B cell (primary cell): Measurements from ENCODE around the gene IL4R. TPM values are rescaled to one million over a fixed set of nuclear protein-coding genes. Genes with fewer than 3 reads are reported as not detected.
A peak's percentile ranks its signal among the peaks of the same experiment; 100 is the strongest.

Source experiments
- ATAC-seq: fragments of 200-7000 bp; cut with Tn5 transposase; one replicate; pipeline ENCODE4 v1.10.0; 2021; ENCODE audit warnings: low read depth, mild to moderate bottlenecking, moderate number of reproducible peaks, moderate library complexity
- CTCF ChIA-PET: fragments of 350-600 bp; sonication (Branson Sonifier 250); formaldehyde crosslinking; loops from one replicate; lab custom pipeline; 2021; ENCODE audit warnings: antibody characterized with exemption, inconsistent platforms; lab: Charles Lee
- POLR2A ChIA-PET: fragments of 350-600 bp; sonication (Branson Sonifier 250); formaldehyde crosslinking; loops from one replicate; lab custom pipeline; 2021; ENCODE audit warnings: antibody characterized with exemption; lab: Charles Lee
- DNase-seq: peaks from one replicate; pipeline ENCODE4 v3.0.0; 2013
- H2AFZ ChIP-seq: 2 replicates; pipeline ENCODE4 v1.6.1; 2012; ENCODE audit warnings: mild to moderate bottlenecking, low read depth, low read length; ENCODE audit not compliant: insufficient read depth, poor library complexity, severe bottlenecking
- H3K27ac ChIP-seq, 2 donors: 1 replicate in 1 of 2; 2 replicates in 1 of 2; pipeline ENCODE4 v1.5.1; 2012 to 2013; ENCODE audit warnings: low read length in 2 of 2, mild to moderate bottlenecking in 2 of 2, moderate library complexity in 1 of 2
- H3K27me3 ChIP-seq, 4 experiments: fragments of 200-600 bp in 1 of 4; sonication (generic) in 1 of 4; replicated peaks in 1 of 4; 1 replicate in 2 of 4; 2 replicates in 2 of 4; pipeline versions ENCODE4 v1.6.1 to v1.7.0; 2013 to 2016; ENCODE audit warnings: low read length in 3 of 4, mild to moderate bottlenecking in 2 of 4, mixed read lengths in 1 of 4, moderate library complexity in 1 of 4; ENCODE audit not compliant: insufficient read depth in 4 of 4, control insufficient read depth in 3 of 4; ENCODE audit errors: control extremely low read depth in 1 of 4
- H3K36me3 ChIP-seq, 2 experiments: replicated peaks in 1 of 2; 1 replicate in 1 of 2; 2 replicates in 1 of 2; pipeline versions ENCODE4 v1.6.1 to v1.7.1; 2013; ENCODE audit warnings: low read length in 1 of 2; ENCODE audit not compliant: insufficient read depth in 2 of 2, control insufficient read depth in 1 of 2; ENCODE audit errors: control extremely low read depth in 1 of 2, extremely low read depth in 1 of 2
- H3K4me1 ChIP-seq, 2 donors: fragments of 200-600 bp in 1 of 2; sonication (generic) in 1 of 2; 1 replicate in 1 of 2; 2 replicates in 1 of 2; pipeline versions ENCODE4 v1.5.1 to v1.6.1; 2013 to 2017; ENCODE audit warnings: low read length in 2 of 2; ENCODE audit not compliant: control insufficient read depth in 2 of 2, insufficient read depth in 2 of 2
- H3K4me2 ChIP-seq: replicated peaks from 2 replicates; pipeline ENCODE3; 2012; ENCODE audit warnings: mild to moderate bottlenecking, low read depth, low read length; ENCODE audit not compliant: poor library complexity, severe bottlenecking
- H3K4me3 ChIP-seq, 5 experiments: fragments of 200-600 bp in 1 of 5; sonication (generic) in 1 of 5; 1 replicate in 3 of 5; 2 replicates in 2 of 5; pipeline versions ENCODE4 v1.5.1 to v1.7.0; 2011 to 2016; ENCODE audit warnings: low read length in 4 of 5, mild to moderate bottlenecking in 4 of 5, low read depth in 2 of 5, control low read depth in 1 of 5, moderate library complexity in 1 of 5; ENCODE audit not compliant: insufficient read depth in 1 of 5; ENCODE audit errors: control extremely low read depth in 1 of 5, extremely low read depth in 1 of 5
- H3K79me2 ChIP-seq: fragments of 200-600 bp; sonication (generic); one replicate; pipeline ENCODE4 v1.6.0; 2016; ENCODE audit warnings: low read length; ENCODE audit not compliant: control insufficient read depth, insufficient read depth
- H3K9ac ChIP-seq: fragments of 200-600 bp; sonication (generic); 2 replicates; pipeline ENCODE4 v1.6.1; 2017; ENCODE audit warnings: mild to moderate bottlenecking, low read length, moderate library complexity
- H3K9me3 ChIP-seq, 3 donors: one replicate each; pipeline versions ENCODE4 v1.6.1 to v1.7.1; 2013; ENCODE audit warnings: low read length in 2 of 3; ENCODE audit not compliant: control insufficient read depth in 2 of 3, insufficient read depth in 1 of 3; ENCODE audit errors: control extremely low read depth in 1 of 3
- H4K20me1 ChIP-seq: 2 replicates; pipeline ENCODE4 v1.6.0; 2012; ENCODE audit warnings: mild to moderate bottlenecking, low read length; ENCODE audit not compliant: insufficient read depth, control insufficient read depth, poor library complexity, severe bottlenecking
- H3K27ac Mint-ChIP-seq: one replicate; pipeline ENCODE4 v1.8.0; 2021; ENCODE audit warnings: mixed read lengths
- H3K27me3 Mint-ChIP-seq: one replicate; pipeline ENCODE4 v1.8.0; 2021; ENCODE audit warnings: mixed read lengths
- H3K4me1 Mint-ChIP-seq: one replicate; pipeline ENCODE4 v1.8.0; 2021; ENCODE audit warnings: mixed read lengths
- H3K4me3 Mint-ChIP-seq: one replicate; pipeline ENCODE4 v1.8.0; 2021; ENCODE audit warnings: mixed read lengths
- H3K9me3 Mint-ChIP-seq: one replicate; pipeline ENCODE4 v1.8.0; 2022; ENCODE audit warnings: mixed read lengths; ENCODE audit not compliant: insufficient read depth
- CTCF ChIP-seq: fragments of 200-600 bp; IDR thresholded peaks from one replicate; pipeline ENCODE4 v1.8.0; 2022; ENCODE audit warnings: antibody characterized with exemption, mild to moderate bottlenecking
- EZH2 ChIP-seq: IDR thresholded peaks from 2 replicates; pipeline ENCODE4 v1.6.1; 2012; ENCODE audit warnings: borderline replicate concordance, low read depth, mild to moderate bottlenecking, moderate library complexity, low read length; ENCODE audit not compliant: insufficient read depth, poor library complexity, severe bottlenecking
- WGBS: methylation state at CpG from one replicate; pipeline ENCODE4 v1.1.5; 2013; ENCODE audit warnings: missing lambda C conversion rate; ENCODE audit not compliant: insufficient coverage; 5-methylcytosine and 5-hydroxymethylcytosine counted together
- intact Hi-C: fragments of 100-400 bp; cut with micrococcal nuclease; formaldehyde crosslinking; loops from one replicate; pipeline ENCODE4 v1.10.0; 2022
- polyA plus RNA-seq: library from polyadenylated mRNA; depleted of rRNA; stranded (reverse); fragments of >200 nt; gene quantifications from 2 replicates; pipeline ENCODE4 v1.2.3, GENCODE V29; 2012
- total RNA-seq, 2 donors: library from RNA; stranded (reverse); fragments of 120-200 nt in 1 of 2; gene quantifications; 1 replicate in 1 of 2; 2 replicates in 1 of 2; pipeline versions ENCODE4 v1.2.3 to v1.2.4, GENCODE V29; 2013 to 2022

Gene IL4R
- total and polyA plus RNA-seq, 2 donors (not counting 1 experiment from before 2014, with no cell fraction given) = 311 to 966 TPM

DNA sequence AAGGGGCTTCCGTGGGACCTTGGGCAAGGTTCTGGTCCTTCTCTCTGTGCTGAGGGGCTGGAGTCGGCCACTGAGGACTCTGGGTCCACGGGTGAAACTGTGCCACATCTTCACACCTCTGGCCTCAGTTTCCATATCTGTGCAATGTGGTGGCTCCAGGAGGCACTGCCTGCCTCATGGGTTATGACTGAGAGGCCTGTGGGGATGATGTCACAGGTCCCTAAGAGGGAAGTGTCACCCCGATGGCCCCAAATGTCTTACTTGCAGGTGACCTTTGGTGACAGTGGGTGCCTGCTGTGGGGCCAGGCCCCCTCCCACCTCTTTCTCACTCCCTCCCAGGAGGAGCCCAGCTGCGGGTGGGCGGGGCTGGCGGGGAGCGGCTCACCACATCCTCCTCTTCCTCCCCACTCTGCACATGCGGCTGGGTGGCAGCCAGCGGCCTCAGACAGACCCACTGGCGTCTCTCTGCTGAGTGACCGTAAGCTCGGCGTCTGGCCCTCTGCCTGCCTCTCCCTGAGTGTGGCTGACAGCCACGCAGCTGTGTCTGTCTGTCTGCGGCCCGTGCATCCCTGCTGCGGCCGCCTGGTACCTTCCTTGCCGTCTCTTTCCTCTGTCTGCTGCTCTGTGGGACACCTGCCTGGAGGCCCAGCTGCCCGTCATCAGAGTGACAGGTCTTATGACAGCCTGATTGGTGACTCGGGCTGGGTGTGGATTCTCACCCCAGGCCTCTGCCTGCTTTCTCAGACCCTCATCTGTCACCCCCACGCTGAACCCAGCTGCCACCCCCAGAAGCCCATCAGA lies 88.2 kb downstream of the IL4R start, which contains the start of gene IL21R:
Gene IL21R (plus strand): TSS at position 407 of the 801 bp plus-strand sequence. CDS start 27,898 bp downstream, outside the sequence.
- Histone ChIP-seq H3K27ac (peak within 1 kb of the TSS; percentile 90 to 96), H3K27me3 (no peaks in the 10 kb centered on the region), H3K36me3 (peaks cover 0 to 15% of the 10 kb centered on the region in 2 experiments), H3K4me1 (peaks cover 83 to 99% of the 10 kb centered on the region in 2 donors), H3K4me2 (peak within 1 kb of the TSS; percentile 88), H3K4me3 (peak within 1 kb of the TSS; percentile 54 to 90 (median 86)), H4K20me1 (peaks cover 33% of the 10 kb centered on the region), H3K9me3 (peaks cover under 1 to 12% (median 4%) of the 10 kb centered on the region in 3 donors), H2AFZ (no peak within 1 kb of the TSS), H3K79me2 (peaks cover 49% of the 10 kb centered on the region), H3K9ac (peak within 1 kb of the TSS; percentile 86)
- no peaks in the 10 kb centered on the region for H3K27me3 Mint-ChIP-seq
- peaks cover 90% of the 10 kb centered on the region for H3K4me1 Mint-ChIP-seq
- H3K9me3 Mint-ChIP-seq = no peaks in the 10 kb centered on the region
- ATAC-seq (peak; percentile 64), DNase-seq (peak; percentile 91)
- ChIA-PET CTCF (interaction anchor here (0.6 to 3.4 kb wide), 7 partner anchors 9 to 168 kb away, joined by 3 to 20 read pairs (median 13); no protein-coding TSS in a partner anchor), POLR2A (interaction anchor here (0.6 to 3.9 kb wide), 10 partner anchors 20 to 202 kb away, joined by 3 to 20 read pairs (median 4); no protein-coding TSS in a partner anchor)
- H3K27ac Mint-ChIP-seq = peak within 1 kb of the TSS; percentile 97
- TF ChIP-seq CTCF (no peak), EZH2 (no peak)
- intact Hi-C loops = loop anchor here (1.0 to 10.0 kb wide), 4 partner anchors 28 to 167 kb away; partner anchors contain the start of gene IL4R
- H3K4me3 Mint-ChIP-seq = peak within 1 kb of the TSS; percentile 98
- WGBS = 5% methylated on average over 22 of the region's 23 CpGs
